SK-N-SH (cell line): ENCODE measurements around the gene BAZ1A. TPM values are rescaled to one million over a fixed set of nuclear protein-coding genes. Genes with fewer than 3 reads are reported as not detected.

ENCODE experiments used
- polyA plus RNA-seq, 3 experiments: library from polyadenylated mRNA; depleted of rRNA; stranded (reverse); fragments of >200 nt; gene quantifications; 2 replicates each; pipeline ENCODE4 v1.2.3, GENCODE V29; 2012
- small RNA-seq, 7 experiments: library from RNA; depleted of rRNA; stranded (forward); fragments of <200 nt; gene quantifications; one replicate each; pipeline ENCODE3, GENCODE V24; 2012

The BAZ1A gene
- polyA plus RNA-seq, 1 of the 3 experiments (the other 2 are of a cell fraction), result 17.4 TPM

Small RNA genes lying within 50 kb of the gene (small RNA-seq; reads per million reads assigned to genes)
- 0 reads per million in 7 experiments for gene AL121603.1
- 0 to 2.3 (median 0) reads per million in 7 experiments for gene RNU7-41P

Other genes with a start within 250 kb of the BAZ1A start
- 33.1 and 67.0 TPM in 2 replicates for gene SNX6, start 245.2 kb downstream of the BAZ1A start, polyA plus RNA-seq (2012; rRNA removed)
- 48.1 and 60.9 TPM in 2 replicates for gene CFL2, start 160.8 kb downstream of the BAZ1A start, polyA plus RNA-seq (2012; rRNA removed)
- gene SRP54, start 107.6 kb upstream of the BAZ1A start, polyA plus RNA-seq (2012; rRNA removed), result 31.6 and 39.5 TPM in 2 replicates
- gene FAM177A1, start 170.9 kb upstream of the BAZ1A start, polyA plus RNA-seq (2012; rRNA removed), result 35.5 and 36.7 TPM in 2 replicates
- 6.2 and 8.3 TPM in 2 replicates for gene PPP2R3C, start 246.6 kb upstream of the BAZ1A start, polyA plus RNA-seq (2012; rRNA removed)
- 17.9 and 19.0 TPM in 2 replicates for gene PRORP, start 247.2 kb upstream of the BAZ1A start, polyA plus RNA-seq (2012; rRNA removed)